GOT3 (cell line): Measurements from ENCODE around the gene XRCC4.

ENCODE experiments used
- DNase-seq: peaks from one replicate; lab custom pipeline; 2025; ENCODE audit warnings: mixed read lengths; lab: John Stamatoyannopoulos, UW

Gene XRCC4

GRCh38 chr5:83388608-83389007 is 311.3 kb downstream of the XRCC4 start:
- DNase-seq, result no peak

GRCh38 chr5:83392766-83393503 is 315.6 kb downstream of the XRCC4 start:
- DNase-seq, result no peak

GRCh38 chr5:83393504-83393866 is 316.1 kb downstream of the XRCC4 start:
- no peak for DNase-seq

GRCh38 chr5:83394190-83394589 is 316.8 kb downstream of the XRCC4 start:
- DNase-seq, result no peak

- DNase-seq, result no peak
These were observed 319.3 kb downstream of the XRCC4 start for GRCh38 chr5:83396662-83397061.

- DNase-seq, result no peak
These were observed 320.3 kb downstream of the XRCC4 start for GRCh38 chr5:83397658-83398057.

GRCh38 chr5:83400241-83400640 is 322.9 kb downstream of the XRCC4 start:
- DNase-seq, result no peak

GRCh38 chr5:83400701-83401100 is 323.4 kb downstream of the XRCC4 start:
- no peak for DNase-seq

GRCh38 chr5:83401122-83401731 is 323.9 kb downstream of the XRCC4 start:
- DNase-seq, result no peak

GRCh38 chr5:83401775-83402174 is 324.4 kb downstream of the XRCC4 start:
- DNase-seq, result no peak
